Left lung (tissue), 10 donors: ENCODE measurements around the gene RANBP9. TPM values are rescaled to one million over a fixed set of nuclear protein-coding genes. Genes with fewer than 3 reads are reported as not detected.

ENCODE experiments used
- ATAC-seq: fragments of 200-7000 bp; cut with Tn5 transposase; one replicate; pipeline ENCODE4 v1.9.1; 2020; ENCODE audit warnings: moderate library complexity
- DNase-seq, 4 donors: peaks; one replicate each; pipeline ENCODE4 v3.0.0-alpha.2; 2013 to 2020
- H3K27ac ChIP-seq, 2 donors: fragments of 200-600 bp; sonication (generic) in 1 of 2; one replicate each; pipeline versions ENCODE4 v1.5.0 to v1.8.0; 2020 to 2021
- H3K27me3 ChIP-seq, 2 donors: fragments of 200-600 bp; sonication (generic) in 1 of 2; one replicate each; pipeline versions ENCODE4 v1.5.0 to v1.8.0; 2020 to 2021
- H3K36me3 ChIP-seq, 2 donors: fragments of 200-600 bp; sonication (generic) in 1 of 2; one replicate each; pipeline versions ENCODE4 v1.5.0 to v1.8.0; 2020 to 2021
- H3K4me1 ChIP-seq, 2 donors: fragments of 200-600 bp; one replicate each; pipeline ENCODE4 v1.8.0; 2021
- H3K4me3 ChIP-seq, 2 donors: fragments of 200-600 bp; sonication (generic) in 1 of 2; one replicate each; pipeline versions ENCODE4 v1.5.0 to v1.8.0; 2020 to 2021; ENCODE audit warnings: mild to moderate bottlenecking in 1 of 2
- H3K9me3 ChIP-seq, 2 donors: fragments of 200-600 bp; sonication (generic) in 1 of 2; one replicate each; pipeline versions ENCODE4 v1.5.0 to v1.8.0; 2020 to 2021
- CTCF ChIP-seq, 2 donors: fragments of 200-600 bp; sonication (generic) in 1 of 2; IDR thresholded peaks; one replicate each; pipeline versions ENCODE4 v1.5.0 to v1.8.0; 2021; ENCODE audit warnings: antibody characterized with exemption in 2 of 2
- intact Hi-C, 2 donors: fragments of 100-400 bp; cut with DNase I; formaldehyde crosslinking; loops; one replicate each; pipeline versions ENCODE4 v1.11.2 to v1.14.2; 2022
- polyA plus RNA-seq, 6 donors: library from polyadenylated mRNA; unstranded; fragments of 120-200 nt; gene quantifications; one replicate each; pipeline ENCODE4 v1.2.1, GENCODE V29; 2013; ENCODE audit not compliant: insufficient read length in 6 of 6
- total RNA-seq, 2 donors: library from RNA; stranded (reverse); fragmentation: NEBNext Ultra II Directional; extraction: Animal tissue kit (Norgen Biotek cat#: 25700); gene quantifications; one replicate each; pipeline ENCODE4 v1.2.1, GENCODE V29; 2021
- donor health status: DM: no; HTN: yes; CAD: no.
- donor health status: DM: no; HTN: no; CAD: no.

RANBP9 gene
- total and polyA plus RNA-seq, 8 donors = 34.9 to 49.4 (median 45.1) TPM

GRCh38 chr6:13572951-13573654, 138.5 kb downstream of the RANBP9 start:
- intact Hi-C loops = no loop called here
- no peaks in the 10 kb centered on the region for H3K9me3 ChIP-seq
- no peaks in the 10 kb centered on the region for H3K27me3 ChIP-seq
- no peak for TF ChIP-seq CTCF (IDR thresholded peaks at IDR 0.05)
- peaks cover 0 to 23% of the 10 kb centered on the region in 2 donors for H3K4me1 ChIP-seq
- peak overlapping the region in 1 of 2 donors; percentile 97 for H3K27ac ChIP-seq
- DNase-seq (no peak), ATAC-seq (no peak)
- no peaks in the 10 kb centered on the region for H3K36me3 ChIP-seq
- peak overlapping the region in 1 of 2 donors; percentile 86 for H3K4me3 ChIP-seq

GRCh38 chr6:13572240-13572639, 139.4 kb downstream of the RANBP9 start:
- Histone ChIP-seq H3K4me1 (peaks cover 0 to 23% of the 10 kb centered on the region in 2 donors), H3K36me3 (no peaks in the 10 kb centered on the region), H3K27ac (no peak overlapping the region), H3K27me3 (no peaks in the 10 kb centered on the region), H3K4me3 (no peak overlapping the region), H3K9me3 (no peaks in the 10 kb centered on the region)
- no peak for TF ChIP-seq CTCF (IDR thresholded peaks at IDR 0.05)
- ATAC-seq = no peak
- intact Hi-C loops = no loop called here
- no peak for DNase-seq

Other genes with a start within 250 kb of the RANBP9 start
- 10 to 100 TPM in 1 of 2 donors, 1 to 10 TPM in 1; 8.7 to 19.6 TPM for gene GFOD1, start 224.2 kb downstream of the RANBP9 start, total RNA-seq
- gene GFOD1, start 224.2 kb downstream of the RANBP9 start, polyA plus RNA-seq = 1 to 10 TPM; 5.7 to 8.5 (median 7.9) TPM
- gene SIRT5, start 137.2 kb downstream of the RANBP9 start, total RNA-seq = 1 to 10 TPM; 9.0 to 9.2 TPM
- gene SIRT5, start 137.2 kb downstream of the RANBP9 start, polyA plus RNA-seq = 10 to 100 TPM; 15.2 to 18.2 (median 16.7) TPM
- 10 to 100 TPM; 49.5 to 56.3 TPM for gene NOL7, start 96.5 kb downstream of the RANBP9 start, total RNA-seq
- 10 to 100 TPM; 71.4 to 81.2 (median 75.7) TPM for gene NOL7, start 96.5 kb downstream of the RANBP9 start, polyA plus RNA-seq
- gene MCUR1, start 102.7 kb upstream of the RANBP9 start, total RNA-seq = 10 to 100 TPM; 25.3 to 31.3 TPM
- gene MCUR1, start 102.7 kb upstream of the RANBP9 start, polyA plus RNA-seq = 10 to 100 TPM; 31.0 to 41.1 (median 34.2) TPM
- 1 to 10 TPM; 2.5 to 3.3 TPM for gene RNF182, start 213.1 kb upstream of the RANBP9 start, total RNA-seq
- gene RNF182, start 213.1 kb upstream of the RANBP9 start, polyA plus RNA-seq = 1 to 10 TPM; 3.7 to 6.9 (median 5.5) TPM